ENCODE data around the gene FAM217B.

Gene FAM217B

GRCh38 chr20:59933849-59934585 lies 6.2 kb upstream of the FAM217B start:
- DNase-seq (ENCODE audit: low read depth, low spot score): no peak
- Histone ChIP-seq H3K4me3 (no peak overlapping the region), H3K9me3 (ENCODE audit: low read depth, low read length) (no peaks in the 10 kb centered on the region), H3K36me3 (ENCODE audit: insufficient read depth, low read length) (no peaks in the 10 kb centered on the region), H3K27ac (no peak overlapping the region), H3K9ac (ENCODE audit: insufficient read length) (no peak overlapping the region)
- TF ChIP-seq POLR2AphosphoS5 (IDR thresholded peaks at IDR 0.05; ENCODE audit: borderline replicate concordance, low read depth, low read length) (no peak), FOXP2 (optimal IDR thresholded peaks at IDR 0.05; ENCODE audit: control extremely low read depth, extremely low read length, insufficient read depth) (no peak), EZH2 (IDR thresholded peaks at IDR 0.05) (no peak)

- Histone ChIP-seq H3K4me3 (no peak overlapping the region; the same call in 1 of the 2 replicates), H3K27ac (peak overlapping the region; percentile 73), H3K9me3 (ENCODE audit: low read depth, low read length) (no peaks in the 10 kb centered on the region), H3K9ac (ENCODE audit: insufficient read length) (no peak overlapping the region), H3K36me3 (ENCODE audit: insufficient read depth, low read length) (no peaks in the 10 kb centered on the region)
- TF ChIP-seq FOXP2 (optimal IDR thresholded peaks at IDR 0.05; ENCODE audit: control extremely low read depth, extremely low read length, insufficient read depth): no peak
- no peak for TF ChIP-seq EZH2 (IDR thresholded peaks at IDR 0.05)
- TF ChIP-seq POLR2AphosphoS5 (IDR thresholded peaks at IDR 0.05; ENCODE audit: borderline replicate concordance, low read depth, low read length): no peak
- DNase-seq (ENCODE audit: low read depth, low spot score): no peak
Measured at GRCh38 chr20:59935457-59936185, 4.6 kb upstream of the FAM217B start.

GRCh38 chr20:59936409-59936808 lies 3.8 kb upstream of the FAM217B start:
- Histone ChIP-seq H3K9ac (ENCODE audit: insufficient read length) (peak overlapping the region; percentile 21), H3K9me3 (ENCODE audit: low read depth, low read length) (no peaks in the 10 kb centered on the region), H3K4me3 (peak overlapping the region; percentile 39), H3K27ac (peak overlapping the region; percentile 73), H3K36me3 (ENCODE audit: insufficient read depth, low read length) (no peaks in the 10 kb centered on the region)
- TF ChIP-seq FOXP2 (optimal IDR thresholded peaks at IDR 0.05; ENCODE audit: control extremely low read depth, extremely low read length, insufficient read depth): no peak
- TF ChIP-seq EZH2 (IDR thresholded peaks at IDR 0.05): no peak
- no peak for TF ChIP-seq POLR2AphosphoS5 (IDR thresholded peaks at IDR 0.05; ENCODE audit: borderline replicate concordance, low read depth, low read length)
- DNase-seq (ENCODE audit: low read depth, low spot score): no peak

- peaks cover 6% of the 10 kb centered on the region for H3K36me3 ChIP-seq (ENCODE audit: insufficient read depth, low read length)
- H3K9me3 ChIP-seq (ENCODE audit: low read depth, low read length): no peaks in the 10 kb centered on the region
- peak overlapping the region; percentile 21 for H3K9ac ChIP-seq (ENCODE audit: insufficient read length)
- no peak for DNase-seq (ENCODE audit: low read depth, low spot score)
- peak overlapping the region; percentile 73 for H3K27ac ChIP-seq
- TF ChIP-seq POLR2AphosphoS5 (IDR thresholded peaks at IDR 0.05; ENCODE audit: borderline replicate concordance, low read depth, low read length): no peak
- TF ChIP-seq FOXP2 (optimal IDR thresholded peaks at IDR 0.05; ENCODE audit: control extremely low read depth, extremely low read length, insufficient read depth): no peak
- no peak for TF ChIP-seq EZH2 (IDR thresholded peaks at IDR 0.05)
- H3K4me3 ChIP-seq: peak overlapping the region; percentile 32
Measured at GRCh38 chr20:59937150-59937549, 3.0 kb upstream of the FAM217B start.

- Histone ChIP-seq H3K4me3 (peak overlapping the region; percentile 32), H3K9me3 (ENCODE audit: low read depth, low read length) (no peaks in the 10 kb centered on the region), H3K27ac (peak overlapping the region; percentile 62), H3K9ac (ENCODE audit: insufficient read length) (peak overlapping the region; percentile 21), H3K36me3 (ENCODE audit: insufficient read depth, low read length) (peaks cover 16% of the 10 kb centered on the region)
- DNase-seq (ENCODE audit: low read depth, low spot score): no peak
- TF ChIP-seq FOXP2 (optimal IDR thresholded peaks at IDR 0.05; ENCODE audit: control extremely low read depth, extremely low read length, insufficient read depth) (no peak), EZH2 (IDR thresholded peaks at IDR 0.05) (no peak), POLR2AphosphoS5 (IDR thresholded peaks at IDR 0.05; ENCODE audit: borderline replicate concordance, low read depth, low read length) (no peak)
Measured at GRCh38 chr20:59938221-59938620, 2.0 kb upstream of the FAM217B start.

GRCh38 chr20:59938696-59939051 lies 1.5 kb upstream of the FAM217B start:
- H3K9me3 ChIP-seq (ENCODE audit: low read depth, low read length): no peaks in the 10 kb centered on the region
- no peak overlapping the region for H3K9ac ChIP-seq (ENCODE audit: insufficient read length)
- no peak for DNase-seq (ENCODE audit: low read depth, low spot score)
- peak overlapping the region; percentile 32 for H3K4me3 ChIP-seq
- H3K36me3 ChIP-seq (ENCODE audit: insufficient read depth, low read length): peaks cover 21% of the 10 kb centered on the region
- H3K27ac ChIP-seq: peak overlapping the region; percentile 62; the same call in 1 of the 2 replicates
- TF ChIP-seq POLR2AphosphoS5 (IDR thresholded peaks at IDR 0.05; ENCODE audit: borderline replicate concordance, low read depth, low read length) (no peak), FOXP2 (optimal IDR thresholded peaks at IDR 0.05; ENCODE audit: control extremely low read depth, extremely low read length, insufficient read depth) (no peak), EZH2 (IDR thresholded peaks at IDR 0.05) (no peak)

GRCh38 chr20:59939052-59939878 lies 924 bp upstream of the FAM217B start:
- TF ChIP-seq FOXP2 (optimal IDR thresholded peaks at IDR 0.05; ENCODE audit: control extremely low read depth, extremely low read length, insufficient read depth): no peak
- no peak for TF ChIP-seq EZH2 (IDR thresholded peaks at IDR 0.05)
- no peak for TF ChIP-seq POLR2AphosphoS5 (IDR thresholded peaks at IDR 0.05; ENCODE audit: borderline replicate concordance, low read depth, low read length)
- Histone ChIP-seq H3K27ac (no peak overlapping the region), H3K4me3 (peak overlapping the region; percentile 87), H3K9me3 (ENCODE audit: low read depth, low read length) (no peaks in the 10 kb centered on the region), H3K9ac (ENCODE audit: insufficient read length) (peak overlapping the region; percentile 71), H3K36me3 (ENCODE audit: insufficient read depth, low read length) (peaks cover 27% of the 10 kb centered on the region)
- DNase-seq (ENCODE audit: low read depth, low spot score): no peak

GRCh38 chr20:59939879-59940128 lies 385 bp upstream of the FAM217B start:
- Histone ChIP-seq H3K9me3 (ENCODE audit: low read depth, low read length) (no peaks in the 10 kb centered on the region), H3K27ac (0 out of 2 replicates have a peak overlapping the region, but pooled peaks have one; percentile 48), H3K36me3 (ENCODE audit: insufficient read depth, low read length) (peaks cover 32% of the 10 kb centered on the region), H3K4me3 (peak overlapping the region; percentile 87), H3K9ac (ENCODE audit: insufficient read length) (peak overlapping the region; percentile 71)
- TF ChIP-seq POLR2AphosphoS5 (IDR thresholded peaks at IDR 0.05; ENCODE audit: borderline replicate concordance, low read depth, low read length) (no peak), EZH2 (IDR thresholded peaks at IDR 0.05) (no peak), FOXP2 (optimal IDR thresholded peaks at IDR 0.05; ENCODE audit: control extremely low read depth, extremely low read length, insufficient read depth) (no peak)
- DNase-seq (ENCODE audit: low read depth, low spot score): no peak

Data from SK-N-MC (cell line).